ENCODE measurements around the gene IQGAP2. TPM values are rescaled to one million over a fixed set of nuclear protein-coding genes. Genes with fewer than 3 reads are reported as not detected.
"Not testable (repeated sequence)": the region's sequence is repeated elsewhere in the genome, so short reads cannot be mapped to it uniquely, and the experiment has no call there.

IQGAP2 gene
- total and polyA plus RNA-seq, 9 of the 15 experiments (the other 6 are each of a cell fraction or from before 2014, with no cell fraction given) = 8.7 to 23.2 (median 17.4) TPM

- intact Hi-C loops (cut with micrococcal nuclease) (no loop called here), in situ Hi-C loops (cut with MboI) (no loop called here)
- BruUV-seq (replicated peaks) = no TSS peak
- DNase-seq (ENCODE audit: extremely low read depth in 1 of 4, low spot score in 3 of 4) = no peak
- Histone ChIP-seq H3K36me3 (ENCODE audit: control insufficient read depth, insufficient read depth, low read length) (peaks cover 11% of the 10 kb centered on the region), H2AFZ (ENCODE audit: low read depth, low read length) (no peak overlapping the region), H3K9me3 (replicated peaks; ENCODE audit: control insufficient read depth, insufficient read depth, low read depth, low read length) (no peaks in the 10 kb centered on the region), H3K4me1 (replicated peaks in 1 of 2; ENCODE audit: control insufficient read depth in 2 of 2, insufficient read depth in 2 of 2, low read length in 2 of 2) (peaks cover 6 to 30% of the 10 kb centered on the region in 2 experiments; a peak in 3 of 5 replicates), H3K9me1 (ENCODE audit: control insufficient read depth, insufficient read depth, low read length) (no peaks in the 10 kb centered on the region), H3K9ac (ENCODE audit: insufficient read depth in 1 of 2, low read depth in 2 of 2, low read length in 2 of 2) (no peak overlapping the region), H3K4me3 (no peak overlapping the region), H3K4me2 (ENCODE audit: insufficient read depth, low read length) (no peak overlapping the region), H4K20me1 (replicated peaks; ENCODE audit: control insufficient read depth, insufficient read depth, low read length) (no peaks in the 10 kb centered on the region), H3K79me2 (ENCODE audit: control insufficient read depth, insufficient read depth, low read length) (no peaks in the 10 kb centered on the region), H3K27ac (ENCODE audit: extremely low read depth, low read depth, low read length) (no peak overlapping the region), H3K27me3 (ENCODE audit: control insufficient read depth in 2 of 2, insufficient read depth in 2 of 2, low read length in 2 of 2) (no peaks in the 10 kb centered on the region)
- FAIRE-seq = no peak
- POLR2A ChIA-PET = no interaction called here
- ATAC-seq = no peak
- 82% methylated on average over 5 of the region's 5 CpGs for WGBS (ENCODE audit: insufficient coverage, low coverage, missing lambda C conversion rate)
- CTCF ChIA-PET (ENCODE audit: low intra/inter-chr PET ratio) = no interaction called here
- no peak for TF ChIP-seq ZNF76 (CRISPR knock-in tag; IDR thresholded peaks at IDR 0.05; ENCODE audit: borderline replicate concordance)
- no peak for TF ChIP-seq RNF2 (IDR thresholded peaks at IDR 0.05)
- TF ChIP-seq ZBTB1 (CRISPR knock-in tag; IDR thresholded peaks at IDR 0.05; ENCODE audit: borderline replicate concordance, low read depth) = no peak
- TF ChIP-seq ARID4B (CRISPR knock-in tag; IDR thresholded peaks at IDR 0.05) = no peak
- no peak for TF ChIP-seq BRD9 (IDR thresholded peaks at IDR 0.05; ENCODE audit: low read depth, partially characterized antibody)
- TF ChIP-seq SNRNP70 (optimal IDR thresholded peaks at IDR 0.05; ENCODE audit: low read depth, low read length) = no peak
- TF ChIP-seq POLR2G (IDR thresholded peaks at IDR 0.05; ENCODE audit: low read depth, low read length) = no peak
- TF ChIP-seq ZBTB2 (IDR thresholded peaks at IDR 0.05) = no peak
Measured at GRCh38 chr5:76737846-76738245, 334.8 kb downstream of the IQGAP2 start.

- 87% methylated on average over 4 of the region's 4 CpGs for WGBS (ENCODE audit: insufficient coverage, low coverage, missing lambda C conversion rate)
- H3K4me1 ChIP-seq (replicated peaks in 1 of 2; ENCODE audit: control insufficient read depth in 2 of 2, insufficient read depth in 2 of 2, low read length in 2 of 2) = peaks cover 6 to 25% of the 10 kb centered on the region in 2 experiments; a peak in 3 of 5 replicates
- H3K79me2 ChIP-seq (ENCODE audit: control insufficient read depth, insufficient read depth, low read length); in situ Hi-C loops (cut with MboI); H3K4me2 ChIP-seq (ENCODE audit: insufficient read depth, low read length); POLR2A ChIA-PET; H3K9me1 ChIP-seq (ENCODE audit: control insufficient read depth, insufficient read depth, low read length); DNase-seq (ENCODE audit: extremely low read depth in 1 of 4, low spot score in 3 of 4); H3K27ac ChIP-seq (ENCODE audit: extremely low read depth, low read depth, low read length); H3K27me3 ChIP-seq (ENCODE audit: control insufficient read depth in 2 of 2, insufficient read depth in 2 of 2, low read length in 2 of 2); ATAC-seq; H3K9me3 ChIP-seq (replicated peaks; ENCODE audit: control insufficient read depth, insufficient read depth, low read depth, low read length); H4K20me1 ChIP-seq (replicated peaks; ENCODE audit: control insufficient read depth, insufficient read depth, low read length); intact Hi-C loops (cut with micrococcal nuclease); H3K4me3 ChIP-seq; FAIRE-seq; BruUV-seq (replicated peaks); H3K9ac ChIP-seq (ENCODE audit: insufficient read depth in 1 of 2, low read depth in 2 of 2, low read length in 2 of 2); H2AFZ ChIP-seq (ENCODE audit: low read depth, low read length); H3K36me3 ChIP-seq (ENCODE audit: control insufficient read depth, insufficient read depth, low read length); CTCF ChIA-PET (ENCODE audit: low intra/inter-chr PET ratio): not testable (repeated sequence)
Measured at GRCh38 chr5:76741506-76741905, 338.4 kb downstream of the IQGAP2 start.
